Stimulated activated naive B cell treated with anti-CD40 and anti-IgM and Interleukin-4, amounts not matched to agents 10 μg/mL and 1 μg/mL and 100 μg/mL, for 72 hours (primary cell): ENCODE results near the gene MAPK9.

Experiments
- ATAC-seq, 2 donors: fragments of 150-1000 bp; cut with Tn5 transposase; replicated peaks; 2 replicates each; pipeline ENCODE4 v1.10.0; 2021; ENCODE audit warnings: moderate library complexity in 1 of 2
- DNase-seq: peaks from one replicate; pipeline ENCODE4 v3.0.0; 2021
- H3K27ac Mint-ChIP-seq: one replicate; pipeline ENCODE4 v1.8.0; 2022; ENCODE audit warnings: mild to moderate bottlenecking, mixed read lengths
- H3K27me3 Mint-ChIP-seq, 2 donors: one replicate each; pipeline ENCODE4 v1.8.0; 2022; ENCODE audit warnings: mixed read lengths in 2 of 2
- H3K36me3 Mint-ChIP-seq, 2 donors: one replicate each; pipeline ENCODE4 v1.8.0; 2022; ENCODE audit warnings: mixed read lengths in 2 of 2, mild to moderate bottlenecking in 1 of 2
- H3K4me1 Mint-ChIP-seq, 2 donors: one replicate each; pipeline ENCODE4 v1.8.0; 2022; ENCODE audit warnings: mixed read lengths in 2 of 2, mild to moderate bottlenecking in 1 of 2
- H3K4me3 Mint-ChIP-seq, 2 donors: one replicate each; pipeline ENCODE4 v1.8.0; 2022; ENCODE audit warnings: mild to moderate bottlenecking in 2 of 2, mixed read lengths in 2 of 2, moderate library complexity in 1 of 2
- H3K9me3 Mint-ChIP-seq, 2 donors: one replicate each; pipeline ENCODE4 v1.8.0; 2022; ENCODE audit warnings: mixed read lengths in 2 of 2, mild to moderate bottlenecking in 1 of 2

The MAPK9 gene

DNA sequence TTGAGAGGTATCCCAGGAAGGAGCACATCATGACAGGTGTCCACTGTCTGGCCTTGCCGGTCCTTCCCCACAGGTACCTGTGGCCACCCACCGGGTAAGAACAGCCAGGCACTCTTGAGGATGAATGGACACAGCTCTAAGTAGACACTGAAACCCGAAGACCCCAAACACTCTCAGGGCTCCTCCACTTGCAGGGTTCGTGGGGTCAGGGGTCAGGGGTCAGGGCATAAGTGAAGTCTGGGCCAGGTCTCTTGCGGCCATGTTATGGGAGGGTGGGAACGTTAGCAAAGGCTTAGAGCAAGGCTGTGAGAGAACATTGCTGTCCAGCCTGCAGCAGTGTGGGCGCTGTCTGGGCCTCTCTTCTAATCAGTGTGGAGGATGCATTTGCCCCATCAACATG is 40.0 kb downstream of the MAPK9 start:
- no peak for DNase-seq
- ATAC-seq, result no peak
- peaks cover 85 to 95% of the 10 kb centered on the region in 2 donors for H3K36me3 Mint-ChIP-seq
- H3K4me3 Mint-ChIP-seq, result no peak overlapping the region
- H3K4me1 Mint-ChIP-seq, result no peaks in the 10 kb centered on the region
- H3K9me3 Mint-ChIP-seq, result peaks cover 35 to 40% of the 10 kb centered on the region in 2 donors
- H3K27ac Mint-ChIP-seq, result no peak overlapping the region
- H3K27me3 Mint-ChIP-seq, result no peaks in the 10 kb centered on the region

GRCh38 chr5:180251141-180251540 is 40.7 kb downstream of the MAPK9 start:
- no peak for DNase-seq
- ATAC-seq, result no peak
- H3K27ac Mint-ChIP-seq, result no peak overlapping the region
- H3K9me3 Mint-ChIP-seq, result peaks cover 35 to 40% of the 10 kb centered on the region in 2 donors
- no peaks in the 10 kb centered on the region for H3K27me3 Mint-ChIP-seq
- H3K4me3 Mint-ChIP-seq, result no peak overlapping the region
- H3K36me3 Mint-ChIP-seq, result peaks cover 86 to 97% of the 10 kb centered on the region in 2 donors
- no peaks in the 10 kb centered on the region for H3K4me1 Mint-ChIP-seq

GRCh38 chr5:180250329-180250728 is 41.6 kb downstream of the MAPK9 start:
- H3K27me3 Mint-ChIP-seq, result no peaks in the 10 kb centered on the region
- H3K27ac Mint-ChIP-seq, result no peak overlapping the region
- DNase-seq (no peak), ATAC-seq (no peak)
- peaks cover 31 to 37% of the 10 kb centered on the region in 2 donors for H3K9me3 Mint-ChIP-seq
- no peak overlapping the region for H3K4me3 Mint-ChIP-seq
- peaks cover 83 to 92% of the 10 kb centered on the region in 2 donors for H3K36me3 Mint-ChIP-seq
- H3K4me1 Mint-ChIP-seq, result no peaks in the 10 kb centered on the region

GRCh38 chr5:180241600-180241999 is 50.3 kb downstream of the MAPK9 start:
- no peaks in the 10 kb centered on the region for H3K4me1 Mint-ChIP-seq
- peaks cover 70 to 80% of the 10 kb centered on the region in 2 donors for H3K36me3 Mint-ChIP-seq
- H3K27ac Mint-ChIP-seq, result no peak overlapping the region
- no peak overlapping the region for H3K4me3 Mint-ChIP-seq
- H3K27me3 Mint-ChIP-seq, result no peaks in the 10 kb centered on the region
- H3K9me3 Mint-ChIP-seq, result peaks cover 6 to 7% of the 10 kb centered on the region in 2 donors
- ATAC-seq (no peak), DNase-seq (no peak)

GRCh38 chr5:180238631-180239030 is 53.3 kb downstream of the MAPK9 start:
- no peak for ATAC-seq
- Mint-ChIP-seq H3K36me3 (peaks cover 64 to 83% of the 10 kb centered on the region in 2 donors), H3K4me1 (no peaks in the 10 kb centered on the region), H3K27ac (no peak overlapping the region), H3K27me3 (no peaks in the 10 kb centered on the region), H3K4me3 (no peak overlapping the region), H3K9me3 (no peaks in the 10 kb centered on the region)
- no peak for DNase-seq

DNA sequence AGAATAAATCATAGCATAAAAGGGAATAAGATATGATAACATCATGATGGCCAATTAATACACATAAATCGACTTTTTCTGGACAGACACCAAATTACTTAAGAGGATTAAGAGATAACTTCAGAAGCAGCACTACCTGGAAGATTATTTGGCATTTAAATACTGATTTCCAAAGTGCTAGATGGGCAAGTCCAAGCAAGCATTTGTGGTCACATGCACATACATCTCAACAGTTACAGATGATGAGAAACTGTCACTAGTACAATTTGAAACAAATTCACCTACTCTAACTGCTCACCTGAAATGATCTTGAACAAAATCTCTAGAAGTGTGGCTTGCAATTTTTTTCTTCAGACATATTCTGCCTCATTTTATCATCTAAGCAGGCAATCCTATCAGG is 56.0 kb downstream of the MAPK9 start:
- Mint-ChIP-seq H3K4me1 (no peaks in the 10 kb centered on the region), H3K36me3 (peaks cover 56 to 79% of the 10 kb centered on the region in 2 donors), H3K9me3 (peaks cover 0 to 3% of the 10 kb centered on the region in 2 donors), H3K4me3 (no peak overlapping the region), H3K27me3 (no peaks in the 10 kb centered on the region), H3K27ac (no peak overlapping the region)
- ATAC-seq (no peak), DNase-seq (no peak)

GRCh38 chr5:180235077-180235476 is 56.8 kb downstream of the MAPK9 start:
- H3K27ac Mint-ChIP-seq, result no peak overlapping the region
- no peaks in the 10 kb centered on the region for H3K4me1 Mint-ChIP-seq
- no peak overlapping the region for H3K4me3 Mint-ChIP-seq
- no peak for ATAC-seq
- H3K27me3 Mint-ChIP-seq, result no peaks in the 10 kb centered on the region
- peaks cover 0 to 4% of the 10 kb centered on the region in 2 donors for H3K9me3 Mint-ChIP-seq
- H3K36me3 Mint-ChIP-seq, result peaks cover 50 to 80% of the 10 kb centered on the region in 2 donors
- DNase-seq, result no peak

DNA sequence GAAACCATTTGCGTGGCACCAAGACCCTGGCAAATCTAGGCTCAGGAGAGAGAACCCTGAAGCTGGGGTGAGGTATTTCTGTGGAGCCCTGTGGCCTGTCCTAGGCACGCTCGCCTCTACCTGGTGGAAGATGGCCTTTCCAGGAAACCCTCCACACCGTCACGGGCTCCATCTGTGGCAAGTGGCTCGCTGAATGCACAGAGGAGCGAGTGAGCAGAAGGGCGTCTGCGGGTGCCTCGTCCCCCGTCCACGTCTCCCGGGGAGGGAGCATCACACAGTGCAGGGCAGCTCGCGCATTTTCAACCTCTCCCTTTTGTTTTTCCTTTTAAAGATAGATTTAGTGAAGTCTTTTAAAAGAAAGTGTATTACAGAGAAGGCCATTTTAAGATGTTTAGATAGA is 57.6 kb downstream of the MAPK9 start:
- Mint-ChIP-seq H3K9me3 (peaks cover 0 to 6% of the 10 kb centered on the region in 2 donors), H3K27me3 (no peaks in the 10 kb centered on the region), H3K4me3 (no peak overlapping the region), H3K36me3 (peaks cover 47 to 81% of the 10 kb centered on the region in 2 donors), H3K27ac (no peak overlapping the region), H3K4me1 (no peaks in the 10 kb centered on the region)
- ATAC-seq, result no peak
- DNase-seq, result no peak

- Mint-ChIP-seq H3K36me3 (peaks cover 47 to 82% of the 10 kb centered on the region in 2 donors), H3K4me3 (no peak overlapping the region), H3K4me1 (no peaks in the 10 kb centered on the region), H3K27ac (no peak overlapping the region), H3K9me3 (peaks cover 0 to 6% of the 10 kb centered on the region in 2 donors), H3K27me3 (no peaks in the 10 kb centered on the region)
- ATAC-seq, result no peak
- DNase-seq, result no peak
Measured at GRCh38 chr5:180233729-180234128, 58.2 kb downstream of the MAPK9 start.

GRCh38 chr5:180230017-180230416 is 61.9 kb downstream of the MAPK9 start:
- H3K36me3 Mint-ChIP-seq, result peaks cover 40 to 72% of the 10 kb centered on the region in 2 donors
- H3K4me1 Mint-ChIP-seq, result no peaks in the 10 kb centered on the region
- H3K27ac Mint-ChIP-seq, result peak overlapping the region; percentile 69
- no peak for ATAC-seq
- no peak for DNase-seq
- H3K27me3 Mint-ChIP-seq, result no peaks in the 10 kb centered on the region
- no peak overlapping the region for H3K4me3 Mint-ChIP-seq
- H3K9me3 Mint-ChIP-seq, result peaks cover 13 to 22% of the 10 kb centered on the region in 2 donors

DNA sequence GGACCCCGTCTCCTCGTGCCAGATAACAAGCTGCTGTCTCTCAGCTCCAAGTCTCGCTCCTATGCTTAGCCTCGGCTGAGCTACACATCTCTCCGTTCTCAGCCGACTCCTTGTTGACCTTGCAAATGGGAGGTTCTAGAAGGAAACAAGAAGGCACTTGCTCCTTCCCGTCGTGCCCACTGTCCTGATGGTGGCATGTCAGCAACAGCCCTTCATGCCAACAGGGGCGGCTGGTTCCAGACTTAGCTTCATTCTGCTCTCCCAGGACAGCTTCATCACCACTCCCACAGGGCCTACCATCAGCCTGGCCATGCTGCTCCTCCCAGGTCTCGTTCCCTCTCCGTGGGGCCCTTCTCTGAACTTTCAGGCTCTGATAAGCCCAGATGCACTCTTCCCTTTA is 69.8 kb downstream of the MAPK9 start:
- peaks cover 38 to 50% of the 10 kb centered on the region in 2 donors for H3K9me3 Mint-ChIP-seq
- H3K27ac Mint-ChIP-seq, result no peak overlapping the region
- H3K4me3 Mint-ChIP-seq, result no peak overlapping the region
- no peak for ATAC-seq
- DNase-seq, result no peak
- H3K27me3 Mint-ChIP-seq, result no peaks in the 10 kb centered on the region
- H3K4me1 Mint-ChIP-seq, result no peaks in the 10 kb centered on the region
- peaks cover 32 to 42% of the 10 kb centered on the region in 2 donors for H3K36me3 Mint-ChIP-seq

DNA sequence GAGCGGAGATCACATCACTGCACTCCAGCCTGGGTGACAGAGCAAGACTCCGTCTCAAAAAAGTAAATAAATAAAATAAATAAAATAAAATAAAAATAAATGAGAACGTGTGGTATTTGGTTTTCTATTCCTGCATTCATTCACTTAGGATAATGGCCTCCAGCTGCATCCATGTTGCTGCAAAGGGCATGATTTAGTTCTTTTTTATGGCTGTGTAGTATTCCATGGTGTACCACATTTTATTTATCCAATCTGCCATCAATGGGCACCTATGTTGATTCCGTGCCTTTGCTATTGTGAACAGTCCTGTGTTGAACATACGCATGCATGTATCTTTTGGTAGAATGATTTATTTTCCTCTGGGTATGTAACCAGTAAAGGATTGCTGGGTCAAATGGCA is 74.1 kb downstream of the MAPK9 start:
- Mint-ChIP-seq H3K27me3 (peaks cover 5 to 8% of the 10 kb centered on the region in 2 donors), H3K27ac (no peak overlapping the region), H3K36me3 (peaks cover 11 to 21% of the 10 kb centered on the region in 2 donors), H3K4me3 (no peak overlapping the region), H3K9me3 (peaks cover 27 to 34% of the 10 kb centered on the region in 2 donors), H3K4me1 (no peaks in the 10 kb centered on the region)
- DNase-seq (no peak), ATAC-seq (no peak)

DNA sequence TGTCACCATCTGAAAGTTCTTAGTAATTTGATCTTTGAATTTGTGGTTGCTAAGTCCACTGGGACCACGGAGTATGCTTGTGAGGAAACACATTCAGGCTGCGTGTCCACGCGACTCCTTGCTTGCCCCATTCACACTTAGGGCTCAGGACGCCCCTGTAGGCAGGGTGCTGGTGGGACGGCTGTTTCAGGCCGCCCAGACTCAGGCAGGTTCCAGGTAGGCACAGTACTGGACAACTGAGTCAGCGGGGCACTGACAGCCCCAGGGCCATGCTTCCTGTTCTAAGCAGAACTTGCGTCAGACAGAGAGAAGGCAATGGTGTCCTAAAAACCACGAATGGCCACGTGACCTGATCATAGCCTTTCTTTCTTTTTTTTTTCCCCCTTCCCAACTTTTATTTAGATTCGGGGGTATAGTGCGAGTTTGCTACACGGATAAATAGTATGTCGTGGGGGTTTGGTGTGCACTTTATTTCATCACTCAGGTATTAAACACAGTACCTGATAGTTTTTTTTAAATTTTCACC is 75.2 kb downstream of the MAPK9 start:
- Mint-ChIP-seq H3K27me3 (peaks cover 14 to 18% of the 10 kb centered on the region in 2 donors), H3K9me3 (peaks cover 19 to 25% of the 10 kb centered on the region in 2 donors), H3K4me3 (no peak overlapping the region), H3K4me1 (no peaks in the 10 kb centered on the region), H3K27ac (no peak overlapping the region), H3K36me3 (peaks cover 3 to 11% of the 10 kb centered on the region in 2 donors)
- DNase-seq, result no peak
- ATAC-seq, result no peak

GRCh38 chr5:180215783-180216630 is 75.9 kb downstream of the MAPK9 start:
- Mint-ChIP-seq H3K9me3 (peaks cover 17 to 25% of the 10 kb centered on the region in 2 donors), H3K4me1 (no peaks in the 10 kb centered on the region), H3K4me3 (no peak overlapping the region), H3K27me3 (peaks cover 15 to 22% of the 10 kb centered on the region in 2 donors), H3K27ac (no peak overlapping the region), H3K36me3 (peaks cover 0 to 8% of the 10 kb centered on the region in 2 donors)
- DNase-seq, result no peak
- no peak for ATAC-seq
